Right cardiac atrium (tissue), 5 donors: ENCODE results near the gene SORCS2. TPM values are rescaled to one million over a fixed set of nuclear protein-coding genes. Genes with fewer than 3 reads are reported as not detected.
"Not testable (repeated sequence)": the region's sequence is repeated elsewhere in the genome, so short reads cannot be mapped to it uniquely, and the experiment has no call there.

Experiments used
- ATAC-seq, 2 donors: fragments of 200-7000 bp; cut with Tn5 transposase; one replicate each; pipeline versions ENCODE4 v1.8.0 to v1.9.1; 2020; ENCODE audit warnings: moderate library complexity in 2 of 2, mild to moderate bottlenecking in 1 of 2
- DNase-seq, 3 donors: peaks; one replicate each; pipeline ENCODE4 v3.0.0-alpha.2; 2020
- H3K27ac ChIP-seq: one replicate; pipeline ENCODE4 v1.5.1; 2013; ENCODE audit warnings: mild to moderate bottlenecking, low read length, control low read depth, moderate library complexity
- H3K27me3 ChIP-seq: one replicate; pipeline ENCODE4 v1.6.1; 2013; ENCODE audit not compliant: control insufficient read depth, insufficient read depth
- H3K4me1 ChIP-seq: one replicate; pipeline ENCODE4 v1.6.1; 2013; ENCODE audit warnings: low read length; ENCODE audit not compliant: control insufficient read depth, insufficient read depth
- H3K4me3 ChIP-seq: one replicate; pipeline ENCODE4 v1.5.1; 2013; ENCODE audit warnings: low read length, control low read depth
- H3K9me3 ChIP-seq: one replicate; pipeline ENCODE4 v1.6.1; 2013; ENCODE audit warnings: low read length; ENCODE audit not compliant: control insufficient read depth
- WGBS: extraction: QIAGEN DNeasy Blood & Tissue Kit; methylation state at CpG from one replicate; pipeline ENCODE4 v1.1.7; 2013; 5-methylcytosine and 5-hydroxymethylcytosine counted together
- intact Hi-C, 4 donors: fragments of 100-400 bp; cut with DNase I; formaldehyde crosslinking; loops; one replicate each; pipeline versions ENCODE4 v1.11.0 to v1.14.0; 2022 to 2023
- polyA plus RNA-seq: library from polyadenylated mRNA; stranded (reverse); fragments of 200-250 nt; gene quantifications from one replicate; pipeline ENCODE4 v1.2.3, GENCODE V29; 2013
- total RNA-seq, 4 donors: library from RNA; stranded (reverse); fragmentation: NEBNext Ultra II Directional; extraction: Animal tissue kit (Norgen Biotek cat#: 25700); gene quantifications; one replicate each; pipeline ENCODE4 v1.2.1, GENCODE V29; 2021
- donor health status: healthy with polysubstance abuse.
- donor health status: DM: no; HTN: yes; CAD: no.
- donor health status: DM: no; HTN: no; CAD: no.
- donor health status: DM: no; HTN: yes; CAD: no; lungs with severe emphysema.
- donor health status: DM: yes; HTN: yes; CAD: no.

The SORCS2 gene
- total and polyA plus RNA-seq, 5 donors, result 2.1 to 7.3 (median 2.7) TPM

DNA sequence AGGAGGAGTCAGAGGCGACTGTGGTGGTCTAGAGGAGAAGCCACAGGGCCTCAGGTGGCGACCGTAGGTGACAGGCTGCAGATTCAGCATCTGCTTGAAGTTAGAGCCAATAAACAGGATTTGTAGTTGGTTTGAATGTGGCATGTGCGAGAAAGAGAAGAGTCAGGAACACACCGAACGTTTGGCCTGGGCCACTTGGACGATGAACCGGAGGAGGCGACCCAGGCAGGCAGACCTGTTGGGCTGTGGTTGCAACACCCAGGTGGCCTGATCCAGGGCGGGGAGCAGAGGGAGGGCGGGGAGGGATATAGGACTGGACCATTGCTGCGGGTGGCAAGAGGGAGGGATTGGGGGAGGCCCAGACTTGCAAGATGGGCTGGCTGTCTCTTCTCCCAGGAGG is 252.4 kb downstream of the SORCS2 start:
- DNase-seq, result peak in 1 of 3 donors; percentile 21
- intact Hi-C loops, result no loop called here
- ATAC-seq, result no peak
- H3K4me3 ChIP-seq, result no peak overlapping the region
- no peak overlapping the region for H3K27ac ChIP-seq
- H3K4me1 ChIP-seq, result no peaks in the 10 kb centered on the region
- 84% methylated on average over 12 of the region's 12 CpGs for WGBS
- no peaks in the 10 kb centered on the region for H3K27me3 ChIP-seq
- H3K9me3 ChIP-seq, result no peaks in the 10 kb centered on the region

- DNase-seq (no peak), ATAC-seq (no peak)
- Histone ChIP-seq H3K4me1 (no peaks in the 10 kb centered on the region), H3K4me3 (no peak overlapping the region), H3K27ac (no peak overlapping the region), H3K9me3 (no peaks in the 10 kb centered on the region), H3K27me3 (no peaks in the 10 kb centered on the region)
- intact Hi-C loops, result no loop called here
- WGBS, result 88% methylated on average over 3 of the region's 3 CpGs
Observed at GRCh38 chr4:7447236-7447635, 254.9 kb downstream of the SORCS2 start.

DNA sequence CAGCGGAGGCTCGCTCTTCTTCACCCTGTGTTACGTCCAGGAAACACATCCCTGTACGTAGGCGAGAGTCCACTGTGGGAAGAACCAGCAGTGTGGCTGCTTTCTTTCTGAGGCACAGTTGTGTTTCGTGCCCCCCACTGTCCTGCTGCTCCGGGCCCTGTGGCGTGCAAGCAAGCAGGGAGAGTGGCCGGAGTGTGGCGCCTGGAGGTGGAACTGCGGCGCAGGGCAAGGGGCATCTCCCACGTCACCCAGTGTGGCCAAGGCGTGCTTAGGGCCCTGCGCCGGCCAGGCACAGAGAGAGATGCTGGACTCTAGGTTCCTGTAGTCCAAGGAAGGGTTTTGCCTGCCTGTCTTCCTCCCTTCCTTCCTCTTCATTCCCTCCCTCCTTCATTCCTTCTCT is 255.7 kb downstream of the SORCS2 start:
- ATAC-seq, result no peak
- intact Hi-C loops, result no loop called here

GRCh38 chr4:7450775-7451433 is 258.6 kb downstream of the SORCS2 start:
- intact Hi-C loops, result no loop called here
- Histone ChIP-seq H3K27ac (no peak overlapping the region), H3K4me3 (no peak overlapping the region), H3K9me3 (no peaks in the 10 kb centered on the region), H3K27me3 (no peaks in the 10 kb centered on the region), H3K4me1 (no peaks in the 10 kb centered on the region)
- DNase-seq (no peak), ATAC-seq (no peak)
- WGBS, result 77% methylated on average over 5 of the region's 5 CpGs

More for the DNA sequence above, 255.7 kb downstream of the SORCS2 start:
- 72% methylated on average over 16 of the region's 16 CpGs for WGBS
- DNase-seq, result no peak
- no peaks in the 10 kb centered on the region for H3K9me3 ChIP-seq
- H3K27me3 ChIP-seq, result no peaks in the 10 kb centered on the region
- H3K4me3 ChIP-seq, result no peak overlapping the region
- no peak overlapping the region for H3K27ac ChIP-seq
- no peaks in the 10 kb centered on the region for H3K4me1 ChIP-seq

- intact Hi-C loops, result no loop called here
- no peak overlapping the region for H3K4me3 ChIP-seq
- H3K4me1 ChIP-seq, result no peaks in the 10 kb centered on the region
- WGBS, result 64% methylated on average over 2 of the region's 2 CpGs
- no peak for ATAC-seq
- no peaks in the 10 kb centered on the region for H3K9me3 ChIP-seq
- peak in 1 of 3 donors; percentile 13 for DNase-seq
- H3K27ac ChIP-seq, result no peak overlapping the region
- H3K27me3 ChIP-seq, result no peaks in the 10 kb centered on the region
Observed at GRCh38 chr4:7451434-7451789, 259.1 kb downstream of the SORCS2 start.

DNA sequence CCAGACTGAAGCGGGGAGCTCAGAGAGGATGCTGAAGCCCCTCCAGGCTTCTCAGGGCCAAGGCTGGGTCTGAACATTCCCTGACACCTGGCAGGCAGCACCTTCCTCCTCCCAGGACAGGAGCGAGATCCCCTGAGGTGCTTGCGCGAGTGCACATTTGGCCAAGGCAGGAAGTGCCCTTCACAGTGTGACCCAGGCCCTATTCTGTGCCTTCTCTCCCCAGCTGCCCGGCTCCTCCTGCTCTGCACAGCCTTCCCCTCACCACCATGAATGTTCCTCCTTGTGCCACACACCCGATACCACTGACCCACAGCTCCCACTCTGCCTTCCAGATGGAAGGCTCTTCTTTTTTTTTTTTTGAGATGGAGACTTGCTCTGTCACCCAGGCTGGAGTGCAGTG is 259.5 kb downstream of the SORCS2 start:
- ATAC-seq (peak in 1 of 2 donors; percentile 29), DNase-seq (no peak)
- WGBS, result 86% methylated on average over 6 of the region's 6 CpGs
- Histone ChIP-seq H3K27ac (no peak overlapping the region), H3K4me1 (no peaks in the 10 kb centered on the region), H3K4me3 (no peak overlapping the region), H3K9me3 (no peaks in the 10 kb centered on the region), H3K27me3 (no peaks in the 10 kb centered on the region)
- intact Hi-C loops, result no loop called here

DNA sequence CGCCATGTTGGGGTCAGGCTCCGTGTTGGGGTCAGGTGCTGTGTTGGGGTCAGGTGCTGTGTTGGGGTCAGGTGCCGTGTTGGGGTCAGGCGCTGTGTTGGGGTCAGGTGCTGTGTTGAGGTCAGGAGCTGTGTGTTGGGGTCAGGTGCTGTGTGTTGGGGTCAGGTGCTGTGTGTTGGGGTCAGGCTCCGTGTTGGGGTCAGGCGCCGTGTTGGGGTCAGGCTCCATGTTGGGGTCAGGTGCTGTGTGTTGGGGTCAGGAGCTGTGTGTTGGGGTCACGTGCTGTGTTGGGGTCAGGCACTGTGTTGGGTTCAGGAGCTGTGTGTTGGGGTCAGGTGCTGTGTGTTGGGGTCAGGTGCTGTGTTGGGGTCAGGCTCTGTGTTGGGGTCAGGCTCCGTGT is 260.5 kb downstream of the SORCS2 start:
- DNase-seq, result peak in 1 of 3 donors; percentile 20
- H3K4me1 ChIP-seq, H3K4me3 ChIP-seq, H3K9me3 ChIP-seq, intact Hi-C loops, ATAC-seq, H3K27me3 ChIP-seq, H3K27ac ChIP-seq: not testable (repeated sequence)
- 96% methylated on average over 9 of the region's 9 CpGs for WGBS

DNA sequence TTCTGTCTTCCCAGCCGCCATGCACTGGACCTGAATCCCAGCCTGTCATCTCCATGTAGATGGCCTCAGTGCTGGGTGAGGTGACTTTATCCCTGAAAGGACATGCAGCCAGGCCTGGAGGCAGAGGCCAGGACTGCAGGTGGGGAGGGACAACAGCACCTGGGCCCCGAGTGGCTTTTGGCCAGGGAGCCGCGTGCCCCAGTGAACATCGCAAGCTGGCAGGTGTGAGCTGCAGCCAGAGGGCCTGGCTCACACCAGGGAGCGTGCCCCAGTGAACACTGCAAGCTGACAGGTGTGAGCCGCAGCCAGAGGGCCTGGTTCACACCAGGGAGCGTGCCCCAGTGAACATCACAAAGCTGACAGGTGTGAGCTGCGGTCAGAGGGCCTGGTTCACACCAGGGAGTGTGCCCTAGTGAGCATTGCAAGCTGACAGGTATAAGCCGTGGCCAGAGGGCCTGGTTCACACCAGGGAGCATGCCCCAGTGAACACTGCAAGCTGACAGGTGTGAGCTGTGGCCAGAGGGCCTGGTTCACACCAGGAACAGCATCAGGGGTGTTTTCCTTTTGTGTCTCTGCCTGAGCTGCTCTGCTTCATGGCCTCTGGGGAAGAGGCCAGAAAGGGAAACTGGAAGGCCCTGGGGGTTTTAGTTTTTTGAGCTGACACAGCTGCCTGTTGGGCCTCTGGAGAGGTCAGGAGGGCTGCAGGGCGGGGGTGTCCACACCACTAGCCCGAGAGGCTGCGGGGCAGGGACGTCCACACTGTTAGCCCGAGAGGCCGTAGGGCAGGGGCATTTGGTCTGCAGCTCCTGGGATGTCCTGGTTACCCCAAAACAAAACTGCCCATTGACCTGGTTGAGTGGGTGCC is 265.1 kb downstream of the SORCS2 start:
- no peaks in the 10 kb centered on the region for H3K4me1 ChIP-seq
- DNase-seq (peak in 2 of 3 donors; percentile 19 to 38), ATAC-seq (no peak)
- no peaks in the 10 kb centered on the region for H3K27me3 ChIP-seq
- WGBS, result 89% methylated on average over 16 of the region's 16 CpGs
- no peak overlapping the region for H3K4me3 ChIP-seq
- no peaks in the 10 kb centered on the region for H3K9me3 ChIP-seq
- no peak overlapping the region for H3K27ac ChIP-seq
- intact Hi-C loops, result no loop called here

GRCh38 chr4:7458066-7458425 is 265.7 kb downstream of the SORCS2 start:
- intact Hi-C loops, result no loop called here
- WGBS, result 78% methylated on average over 9 of the region's 9 CpGs
- no peaks in the 10 kb centered on the region for H3K27me3 ChIP-seq
- no peak overlapping the region for H3K27ac ChIP-seq
- H3K4me3 ChIP-seq, result no peak overlapping the region
- ATAC-seq (no peak), DNase-seq (peak in 1 of 3 donors; percentile 17)
- H3K4me1 ChIP-seq, result no peaks in the 10 kb centered on the region
- H3K9me3 ChIP-seq, result no peaks in the 10 kb centered on the region

GRCh38 chr4:7458477-7458876 is 266.1 kb downstream of the SORCS2 start:
- H3K27me3 ChIP-seq, result no peaks in the 10 kb centered on the region
- intact Hi-C loops, result no loop called here
- H3K27ac ChIP-seq, result no peak overlapping the region
- DNase-seq, result peak in 1 of 3 donors; percentile 16
- no peak for ATAC-seq
- H3K9me3 ChIP-seq, result no peaks in the 10 kb centered on the region
- WGBS, result 91% methylated on average over 4 of the region's 4 CpGs
- H3K4me1 ChIP-seq, result no peaks in the 10 kb centered on the region
- no peak overlapping the region for H3K4me3 ChIP-seq

DNA sequence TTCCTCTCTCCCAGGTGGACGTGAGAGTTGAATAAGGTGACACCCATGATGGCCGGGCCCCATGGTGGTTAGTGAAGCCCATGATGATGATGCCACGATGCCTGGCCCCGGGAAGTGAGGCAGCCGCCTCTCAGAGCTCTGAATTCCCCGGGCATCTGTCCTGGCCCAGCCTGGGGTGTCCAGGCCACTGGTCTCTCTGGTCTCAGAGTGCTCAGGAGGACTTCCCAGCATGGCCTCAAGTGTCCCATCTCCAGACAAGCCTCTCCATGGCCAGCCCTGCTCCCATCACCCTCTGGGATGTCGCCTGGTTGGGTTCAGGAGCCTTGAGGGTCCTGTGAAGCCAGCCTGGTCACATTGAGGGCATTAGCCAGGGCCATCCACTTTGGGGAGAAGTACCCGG is 267.1 kb downstream of the SORCS2 start:
- Histone ChIP-seq H3K9me3 (no peaks in the 10 kb centered on the region), H3K27me3 (no peaks in the 10 kb centered on the region), H3K27ac (no peak overlapping the region), H3K4me1 (no peaks in the 10 kb centered on the region), H3K4me3 (no peak overlapping the region)
- no peak for ATAC-seq
- peak in 1 of 3 donors; percentile 18 for DNase-seq
- 88% methylated on average over 8 of the region's 8 CpGs for WGBS
- intact Hi-C loops, result no loop called here
